HG03135 (cell line): Measurements from ENCODE around the gene LTB4R2.
A peak's percentile ranks its signal among the peaks of the same experiment; 100 is the strongest.

Source experiments
- ATAC-seq: cut with Tn5 transposase; IDR thresholded peaks from one replicate; pipeline ENCODE4 v1.9.1; 2021; ENCODE audit warnings: mild to moderate bottlenecking, moderate library complexity; ENCODE audit not compliant: unreplicated experiment

LTB4R2 gene

GRCh38 chr14:24277071-24277470, 32.9 kb upstream of the LTB4R2 start:
- ATAC-seq, result no peak

- no peak for ATAC-seq
These were observed 32.2 kb upstream of the LTB4R2 start for GRCh38 chr14:24277606-24278321.

GRCh38 chr14:24278424-24278823, 31.5 kb upstream of the LTB4R2 start:
- ATAC-seq, result no peak

- no peak for ATAC-seq
These were observed 30.4 kb upstream of the LTB4R2 start for GRCh38 chr14:24279301-24280186.

- no peak for ATAC-seq
These were observed 29.0 kb upstream of the LTB4R2 start for GRCh38 chr14:24280797-24281460.

- ATAC-seq, result no peak
These were observed 28.3 kb upstream of the LTB4R2 start for GRCh38 chr14:24281636-24282035.

- no peak for ATAC-seq
These were observed 27.2 kb upstream of the LTB4R2 start for GRCh38 chr14:24282736-24283135.

GRCh38 chr14:24283796-24284460, 26.0 kb upstream of the LTB4R2 start:
- ATAC-seq, result no peak

- ATAC-seq, result no peak
These were observed 25.4 kb upstream of the LTB4R2 start for GRCh38 chr14:24284501-24285035.

- no peak for ATAC-seq
These were observed 24.6 kb upstream of the LTB4R2 start for GRCh38 chr14:24285351-24285750.

GRCh38 chr14:24286996-24287395, 22.9 kb upstream of the LTB4R2 start:
- no peak for ATAC-seq

GRCh38 chr14:24289649-24290280, 20.2 kb upstream of the LTB4R2 start:
- ATAC-seq, result peak; percentile 65

- no peak for ATAC-seq
These were observed 19.2 kb upstream of the LTB4R2 start for GRCh38 chr14:24290746-24291145.

- ATAC-seq, result no peak
These were observed 18.4 kb upstream of the LTB4R2 start for GRCh38 chr14:24291446-24292117.

GRCh38 chr14:24292118-24292807, 17.7 kb upstream of the LTB4R2 start:
- ATAC-seq, result no peak

GRCh38 chr14:24293525-24293924, 16.4 kb upstream of the LTB4R2 start:
- ATAC-seq, result no peak

GRCh38 chr14:24296341-24297157, 13.4 kb upstream of the LTB4R2 start:
- peak; percentile 50 for ATAC-seq
